HEK293 (cell line): Measurements from ENCODE around the gene HACD3.

Experiments
- CTCF ChIA-PET: fragments of 350-600 bp; formaldehyde crosslinking; extraction: SDS; loops from one replicate; lab custom pipeline; 2021; ENCODE audit warnings: antibody characterized with exemption; lab: Yijun Ruan, JAX
- POLR2A ChIA-PET: fragments of 300-600 bp; formaldehyde crosslinking; extraction: SDS; loops from one replicate; lab custom pipeline; 2020; ENCODE audit warnings: antibody characterized with exemption, inconsistent platforms; lab: Yijun Ruan, JAX
- H3K27ac ChIP-seq: fragments of 200-500 bp; sonication (Bioruptor generic); 2 replicates; pipeline ENCODE4 v1.5.1; 2014; ENCODE audit warnings: low read depth, low read length, control low read depth, inconsistent platforms; ENCODE audit errors: extremely low read depth
- H3K36me3 ChIP-seq, 2 experiments: fragments of 200-500 bp in 1 of 2; sonication (Bioruptor generic) in 1 of 2; 1 replicate in 1 of 2; 2 replicates in 1 of 2; pipeline ENCODE4 v1.5.1; 2014 to 2017; ENCODE audit warnings: inconsistent platforms in 2 of 2, low read length in 2 of 2; ENCODE audit not compliant: control insufficient read depth in 2 of 2, insufficient read depth in 1 of 2
- H3K4me1 ChIP-seq: fragments of 200-500 bp; sonication (Bioruptor generic); 2 replicates; pipeline ENCODE4 v1.5.1; 2014; ENCODE audit warnings: mild to moderate bottlenecking, low read length, inconsistent platforms; ENCODE audit not compliant: control insufficient read depth, insufficient read depth
- H3K4me3 ChIP-seq: 2 replicates; pipeline ENCODE4 v1.5.1; 2011; ENCODE audit warnings: low read depth, mild to moderate bottlenecking, control low read depth, low read length, moderate library complexity
- H3K9me3 ChIP-seq: fragments of 200-500 bp; sonication (Bioruptor generic); 2 replicates; pipeline ENCODE4 v1.5.1; 2014; ENCODE audit warnings: low read depth, low read length, inconsistent platforms; ENCODE audit not compliant: control insufficient read depth, insufficient read depth
- IKZF3 ChIP-seq: fragments of 450-650 bp; IDR thresholded peaks from 2 replicates; pipeline ENCODE4 v1.5.0; 2018; ENCODE audit warnings: missing biosample characterization, mild to moderate bottlenecking, missing genetic modification characterization, moderate library complexity
- KLF8 ChIP-seq: fragments of 450-650 bp; formaldehyde crosslinking; IDR thresholded peaks from 2 replicates; pipeline ENCODE4 v1.5.1; 2016; ENCODE audit warnings: missing biosample characterization, missing genetic modification characterization
- ZNF184 ChIP-seq: fragments of 450-650 bp; IDR thresholded peaks from 2 replicates; pipeline ENCODE4 v1.5.1; 2018; ENCODE audit warnings: missing biosample characterization, mild to moderate bottlenecking, missing genetic modification characterization
- ZNF266 ChIP-seq: fragments of 450-650 bp; formaldehyde crosslinking; IDR thresholded peaks from 2 replicates; pipeline ENCODE4 v1.5.1; 2016; ENCODE audit warnings: missing biosample characterization, missing genetic modification characterization, low read depth
- ZNF433 ChIP-seq: fragments of 450-650 bp; formaldehyde crosslinking; IDR thresholded peaks from 2 replicates; pipeline ENCODE4 v1.5.1; 2016; ENCODE audit warnings: missing biosample characterization, missing genetic modification characterization, low read depth
- ZNF571 ChIP-seq: fragments of 450-650 bp; formaldehyde crosslinking; IDR thresholded peaks from 2 replicates; pipeline ENCODE4 v1.5.0; 2017; ENCODE audit warnings: missing biosample characterization, missing genetic modification characterization
- TF ChIP-seq, protein P1 (sequence below): fragments of 450-650 bp; formaldehyde crosslinking; IDR thresholded peaks from 2 replicates; pipeline ENCODE4 v1.5.1; 2016; ENCODE audit warnings: missing biosample characterization, missing genetic modification characterization, borderline replicate concordance
- TF ChIP-seq, protein P2 (sequence below): fragments of 450-650 bp; formaldehyde crosslinking; IDR thresholded peaks from 2 replicates; pipeline ENCODE4 v1.5.1; 2017; ENCODE audit warnings: missing biosample characterization, missing genetic modification characterization
- TF ChIP-seq, protein P3 (sequence below): fragments of 450-650 bp; formaldehyde crosslinking; IDR thresholded peaks from 2 replicates; pipeline ENCODE4 v1.5.1; 2017; ENCODE audit warnings: missing biosample characterization, mild to moderate bottlenecking, missing genetic modification characterization, moderate library complexity

Gene HACD3

DNA sequence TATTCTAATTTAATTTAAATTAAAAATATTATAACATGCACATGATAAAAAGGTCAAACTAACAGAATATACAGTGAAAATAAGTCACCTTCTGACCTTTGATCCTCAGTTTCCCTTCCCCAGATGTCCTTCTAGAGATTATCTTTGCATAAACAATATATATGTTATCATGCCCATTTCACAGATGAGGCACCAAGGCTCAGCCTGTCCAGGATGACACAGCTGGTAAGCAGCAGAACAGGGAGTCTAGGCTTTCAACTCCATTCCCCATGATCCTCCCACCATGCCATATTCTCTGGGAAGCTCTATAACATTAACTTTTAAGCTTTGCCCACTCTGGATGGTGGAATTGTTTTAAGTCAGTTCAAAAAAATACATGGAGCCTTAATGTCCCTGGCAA lies 92.8 kb downstream of the HACD3 start (continued):
- no peak for TF ChIP-seq ZNF571 (tag by site-specific recombination)

DNA sequence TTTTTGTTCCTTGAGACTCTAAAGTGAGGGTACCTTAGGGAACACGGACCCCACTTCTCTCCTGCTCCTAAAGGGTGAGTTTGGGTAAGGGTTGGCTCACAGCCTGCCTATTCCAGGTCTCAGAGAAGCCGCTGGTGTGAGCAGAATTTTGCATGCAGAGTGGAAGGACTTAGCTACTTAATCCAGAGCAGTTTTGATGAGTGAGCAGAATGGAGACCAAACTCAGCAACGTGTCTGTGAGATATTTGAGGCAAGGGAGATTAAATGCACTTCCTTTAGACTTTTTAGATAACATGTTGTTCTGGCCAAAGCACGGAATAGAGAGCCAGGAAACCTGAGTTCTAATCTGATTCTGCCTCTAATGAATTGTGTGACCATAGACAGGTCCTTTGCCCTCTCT lies 96.6 kb downstream of the HACD3 start:
- H3K36me3 ChIP-seq = peaks cover 0 to 25% of the 10 kb centered on the region in 2 experiments; a peak in 1 of 3 replicates
- TF ChIP-seq, protein P1, sequence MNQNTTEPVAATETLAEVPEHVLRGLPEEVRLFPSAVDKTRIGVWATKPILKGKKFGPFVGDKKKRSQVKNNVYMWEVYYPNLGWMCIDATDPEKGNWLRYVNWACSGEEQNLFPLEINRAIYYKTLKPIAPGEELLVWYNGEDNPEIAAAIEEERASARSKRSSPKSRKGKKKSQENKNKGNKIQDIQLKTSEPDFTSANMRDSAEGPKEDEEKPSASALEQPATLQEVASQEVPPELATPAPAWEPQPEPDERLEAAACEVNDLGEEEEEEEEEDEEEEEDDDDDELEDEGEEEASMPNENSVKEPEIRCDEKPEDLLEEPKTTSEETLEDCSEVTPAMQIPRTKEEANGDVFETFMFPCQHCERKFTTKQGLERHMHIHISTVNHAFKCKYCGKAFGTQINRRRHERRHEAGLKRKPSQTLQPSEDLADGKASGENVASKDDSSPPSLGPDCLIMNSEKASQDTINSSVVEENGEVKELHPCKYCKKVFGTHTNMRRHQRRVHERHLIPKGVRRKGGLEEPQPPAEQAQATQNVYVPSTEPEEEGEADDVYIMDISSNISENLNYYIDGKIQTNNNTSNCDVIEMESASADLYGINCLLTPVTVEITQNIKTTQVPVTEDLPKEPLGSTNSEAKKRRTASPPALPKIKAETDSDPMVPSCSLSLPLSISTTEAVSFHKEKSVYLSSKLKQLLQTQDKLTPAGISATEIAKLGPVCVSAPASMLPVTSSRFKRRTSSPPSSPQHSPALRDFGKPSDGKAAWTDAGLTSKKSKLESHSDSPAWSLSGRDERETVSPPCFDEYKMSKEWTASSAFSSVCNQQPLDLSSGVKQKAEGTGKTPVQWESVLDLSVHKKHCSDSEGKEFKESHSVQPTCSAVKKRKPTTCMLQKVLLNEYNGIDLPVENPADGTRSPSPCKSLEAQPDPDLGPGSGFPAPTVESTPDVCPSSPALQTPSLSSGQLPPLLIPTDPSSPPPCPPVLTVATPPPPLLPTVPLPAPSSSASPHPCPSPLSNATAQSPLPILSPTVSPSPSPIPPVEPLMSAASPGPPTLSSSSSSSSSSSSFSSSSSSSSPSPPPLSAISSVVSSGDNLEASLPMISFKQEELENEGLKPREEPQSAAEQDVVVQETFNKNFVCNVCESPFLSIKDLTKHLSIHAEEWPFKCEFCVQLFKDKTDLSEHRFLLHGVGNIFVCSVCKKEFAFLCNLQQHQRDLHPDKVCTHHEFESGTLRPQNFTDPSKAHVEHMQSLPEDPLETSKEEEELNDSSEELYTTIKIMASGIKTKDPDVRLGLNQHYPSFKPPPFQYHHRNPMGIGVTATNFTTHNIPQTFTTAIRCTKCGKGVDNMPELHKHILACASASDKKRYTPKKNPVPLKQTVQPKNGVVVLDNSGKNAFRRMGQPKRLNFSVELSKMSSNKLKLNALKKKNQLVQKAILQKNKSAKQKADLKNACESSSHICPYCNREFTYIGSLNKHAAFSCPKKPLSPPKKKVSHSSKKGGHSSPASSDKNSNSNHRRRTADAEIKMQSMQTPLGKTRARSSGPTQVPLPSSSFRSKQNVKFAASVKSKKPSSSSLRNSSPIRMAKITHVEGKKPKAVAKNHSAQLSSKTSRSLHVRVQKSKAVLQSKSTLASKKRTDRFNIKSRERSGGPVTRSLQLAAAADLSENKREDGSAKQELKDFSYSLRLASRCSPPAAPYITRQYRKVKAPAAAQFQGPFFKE (tag by site-specific recombination) = no peak
- TF ChIP-seq IKZF3 (tag by site-specific recombination) (no peak), ZNF433 (tag by site-specific recombination) (no peak), ZNF184 (no peak), ZNF266 (tag by site-specific recombination) (no peak), KLF8 (tag by site-specific recombination) (no peak)
- TF ChIP-seq, protein P2, sequence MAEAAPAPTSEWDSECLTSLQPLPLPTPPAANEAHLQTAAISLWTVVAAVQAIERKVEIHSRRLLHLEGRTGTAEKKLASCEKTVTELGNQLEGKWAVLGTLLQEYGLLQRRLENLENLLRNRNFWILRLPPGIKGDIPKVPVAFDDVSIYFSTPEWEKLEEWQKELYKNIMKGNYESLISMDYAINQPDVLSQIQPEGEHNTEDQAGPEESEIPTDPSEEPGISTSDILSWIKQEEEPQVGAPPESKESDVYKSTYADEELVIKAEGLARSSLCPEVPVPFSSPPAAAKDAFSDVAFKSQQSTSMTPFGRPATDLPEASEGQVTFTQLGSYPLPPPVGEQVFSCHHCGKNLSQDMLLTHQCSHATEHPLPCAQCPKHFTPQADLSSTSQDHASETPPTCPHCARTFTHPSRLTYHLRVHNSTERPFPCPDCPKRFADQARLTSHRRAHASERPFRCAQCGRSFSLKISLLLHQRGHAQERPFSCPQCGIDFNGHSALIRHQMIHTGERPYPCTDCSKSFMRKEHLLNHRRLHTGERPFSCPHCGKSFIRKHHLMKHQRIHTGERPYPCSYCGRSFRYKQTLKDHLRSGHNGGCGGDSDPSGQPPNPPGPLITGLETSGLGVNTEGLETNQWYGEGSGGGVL (tag by site-specific recombination) = no peak
- TF ChIP-seq, protein P3, sequence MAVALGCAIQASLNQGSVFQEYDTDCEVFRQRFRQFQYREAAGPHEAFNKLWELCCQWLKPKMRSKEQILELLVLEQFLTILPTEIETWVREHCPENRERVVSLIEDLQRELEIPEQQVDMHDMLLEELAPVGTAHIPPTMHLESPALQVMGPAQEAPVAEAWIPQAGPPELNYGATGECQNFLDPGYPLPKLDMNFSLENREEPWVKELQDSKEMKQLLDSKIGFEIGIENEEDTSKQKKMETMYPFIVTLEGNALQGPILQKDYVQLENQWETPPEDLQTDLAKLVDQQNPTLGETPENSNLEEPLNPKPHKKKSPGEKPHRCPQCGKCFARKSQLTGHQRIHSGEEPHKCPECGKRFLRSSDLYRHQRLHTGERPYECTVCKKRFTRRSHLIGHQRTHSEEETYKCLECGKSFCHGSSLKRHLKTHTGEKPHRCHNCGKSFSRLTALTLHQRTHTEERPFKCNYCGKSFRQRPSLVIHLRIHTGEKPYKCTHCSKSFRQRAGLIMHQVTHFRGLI = no peak
- H3K4me1 ChIP-seq = no peaks in the 10 kb centered on the region
- ChIA-PET CTCF (interaction anchor here (0.6 to 5.2 kb wide), 3 partner anchors 10 to 30 kb away, joined by 3 to 36 read pairs (median 4); no protein-coding TSS in a partner anchor), POLR2A (no interaction called here)
- no peak overlapping the region for H3K4me3 ChIP-seq
- H3K27ac ChIP-seq = no peak overlapping the region
- no peaks in the 10 kb centered on the region for H3K9me3 ChIP-seq
